Measurements from ENCODE around the gene ANKMY1. TPM values are rescaled to one million over a fixed set of nuclear protein-coding genes. Genes with fewer than 3 reads are reported as not detected.

The ANKMY1 gene
- total RNA-seq, 1 experiment from 2014 or later: 85.7 TPM

DNA sequence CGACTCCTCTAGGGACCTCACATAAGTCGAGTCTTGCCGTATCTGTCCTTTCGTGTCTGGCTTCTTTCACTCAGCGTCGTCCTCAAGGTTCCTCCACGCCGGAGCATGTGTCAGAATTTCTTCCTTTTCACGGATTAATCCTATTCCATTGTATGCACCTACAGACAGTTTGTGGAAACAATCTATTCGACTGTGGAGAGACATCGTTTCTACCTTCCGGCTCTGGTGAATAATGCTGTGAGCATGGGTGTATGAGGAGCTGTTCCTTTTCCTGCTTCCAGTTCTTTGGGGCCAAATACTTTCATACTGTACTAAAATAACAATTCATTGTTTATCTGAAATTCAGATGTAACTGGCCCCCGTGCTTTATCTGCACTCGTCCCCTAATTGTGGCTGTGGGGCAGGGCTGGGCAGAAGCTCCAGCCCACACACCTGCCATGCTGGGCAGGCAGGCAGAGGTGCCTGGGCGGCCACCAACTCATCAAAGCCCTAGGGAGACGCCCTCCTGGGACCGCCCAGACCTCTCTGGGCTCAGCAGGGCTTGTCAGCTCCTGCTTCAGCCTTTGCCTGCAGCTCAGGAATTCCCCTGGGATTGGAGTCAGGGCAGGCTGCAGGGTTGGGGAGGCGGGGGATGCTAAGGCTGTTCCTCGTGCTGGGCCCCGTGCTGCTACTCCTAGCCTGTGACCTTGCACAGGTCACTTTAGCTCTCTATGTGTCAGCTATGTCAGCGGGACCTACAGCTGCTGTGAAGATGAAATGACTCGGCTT, 107.8 kb downstream of the ANKMY1 start:
- CTCF ChIA-PET: interaction anchor here (0.6 kb wide), 1 partner anchor 63 kb away, joined by 3 read pairs; no protein-coding TSS in a partner anchor
- peaks cover 10% of the 10 kb centered on the region; the same call in 1 of the 2 replicates for H3K79me2 ChIP-seq (ENCODE audit: low read depth)
- peak in 1 of 2 experiments; percentile 59 for DNase-seq
- intact Hi-C loops (cut with micrococcal nuclease; ENCODE audit: unreplicated experiment): loop anchor here (10.0 kb wide), 1 partner anchor 385 kb away; no protein-coding TSS in a partner anchor
- no peak overlapping the region for H3K4me3 ChIP-seq
- H2AFZ ChIP-seq: no peak overlapping the region
- H3K9me2 ChIP-seq (ENCODE audit: insufficient read depth): no peaks in the 10 kb centered on the region
- peaks cover 16% of the 10 kb centered on the region for H3K4me1 ChIP-seq (replicated peaks; ENCODE audit: insufficient read depth)
- no peaks in the 10 kb centered on the region for H3K9me3 ChIP-seq (ENCODE audit: insufficient read depth, low read depth)
- peaks cover 28% of the 10 kb centered on the region for H4K20me1 ChIP-seq (ENCODE audit: insufficient read depth)
- no peak overlapping the region for H3K27ac ChIP-seq
- POLR2A ChIA-PET (ENCODE audit: unreplicated experiment): interaction anchor here (0.6 kb wide), 2 partner anchors 11 to 301 kb away, joined by 3 to 4 read pairs; no protein-coding TSS in a partner anchor
- no TSS peak for BruUV-seq (replicated peaks)
- H3K4me2 ChIP-seq: no peak overlapping the region
- H3F3A ChIP-seq (ENCODE audit: insufficient read depth, low read depth): peaks cover 36% of the 10 kb centered on the region; the same call in 1 of the 2 replicates
- TF ChIP-seq, protein P1, sequence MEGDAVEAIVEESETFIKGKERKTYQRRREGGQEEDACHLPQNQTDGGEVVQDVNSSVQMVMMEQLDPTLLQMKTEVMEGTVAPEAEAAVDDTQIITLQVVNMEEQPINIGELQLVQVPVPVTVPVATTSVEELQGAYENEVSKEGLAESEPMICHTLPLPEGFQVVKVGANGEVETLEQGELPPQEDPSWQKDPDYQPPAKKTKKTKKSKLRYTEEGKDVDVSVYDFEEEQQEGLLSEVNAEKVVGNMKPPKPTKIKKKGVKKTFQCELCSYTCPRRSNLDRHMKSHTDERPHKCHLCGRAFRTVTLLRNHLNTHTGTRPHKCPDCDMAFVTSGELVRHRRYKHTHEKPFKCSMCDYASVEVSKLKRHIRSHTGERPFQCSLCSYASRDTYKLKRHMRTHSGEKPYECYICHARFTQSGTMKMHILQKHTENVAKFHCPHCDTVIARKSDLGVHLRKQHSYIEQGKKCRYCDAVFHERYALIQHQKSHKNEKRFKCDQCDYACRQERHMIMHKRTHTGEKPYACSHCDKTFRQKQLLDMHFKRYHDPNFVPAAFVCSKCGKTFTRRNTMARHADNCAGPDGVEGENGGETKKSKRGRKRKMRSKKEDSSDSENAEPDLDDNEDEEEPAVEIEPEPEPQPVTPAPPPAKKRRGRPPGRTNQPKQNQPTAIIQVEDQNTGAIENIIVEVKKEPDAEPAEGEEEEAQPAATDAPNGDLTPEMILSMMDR (conservative IDR thresholded peaks at IDR 0.05): no peak
- TF ChIP-seq EZH2 (IDR thresholded peaks at IDR 0.05; ENCODE audit: low read depth): no peak
- no peaks in the 10 kb centered on the region for H3K36me3 ChIP-seq (ENCODE audit: low read depth)
- no peaks in the 10 kb centered on the region for H3K27me3 ChIP-seq (ENCODE audit: insufficient read depth, low read depth)

DNA sequence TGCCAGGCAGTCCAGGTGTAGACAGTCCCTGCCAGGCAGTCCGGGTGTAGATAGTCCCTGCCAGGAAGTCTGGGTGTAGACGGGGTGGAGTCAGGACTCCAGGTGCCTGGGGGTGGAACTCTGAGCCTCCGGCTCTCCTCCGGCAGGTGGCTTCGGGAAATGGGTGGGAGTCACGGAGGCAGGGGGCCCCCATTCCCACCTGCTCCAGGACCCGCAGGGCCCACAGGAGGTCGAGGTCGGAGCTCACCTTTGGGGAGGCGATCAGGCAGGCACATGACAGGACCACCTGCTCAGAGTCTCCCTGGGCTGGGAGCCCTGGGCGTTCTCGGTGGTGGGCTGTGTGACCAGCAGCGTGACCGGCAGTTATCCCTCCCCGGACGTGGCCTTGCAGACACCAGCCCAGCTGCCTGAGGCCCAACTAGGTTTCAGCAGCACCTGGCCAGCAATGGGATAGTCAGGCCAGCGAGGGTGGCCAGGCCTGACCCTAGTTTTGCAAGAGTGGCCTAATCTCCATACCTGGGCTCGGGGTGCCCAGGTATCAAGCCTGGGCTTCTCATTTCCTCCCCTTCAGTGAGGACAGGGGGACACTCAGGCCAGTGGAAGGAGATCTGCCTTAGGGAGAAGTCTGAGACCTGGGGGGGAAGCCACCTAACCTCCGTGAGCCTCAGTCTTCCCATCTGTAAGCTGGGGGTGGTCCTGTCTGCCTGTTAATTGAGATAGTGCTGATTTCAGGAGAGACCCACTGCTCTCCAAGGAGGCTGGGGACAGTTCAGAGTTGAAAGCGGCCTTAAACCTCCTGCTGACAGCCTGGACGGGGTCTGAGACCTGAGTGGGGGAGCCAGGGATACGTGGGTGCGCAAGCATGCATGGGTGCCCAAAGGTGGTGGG, 109.2 kb downstream of the ANKMY1 start:
- H3F3A ChIP-seq (ENCODE audit: insufficient read depth, low read depth): peaks cover 25% of the 10 kb centered on the region; the same call in 1 of the 2 replicates
- H3K4me3 ChIP-seq: no peak overlapping the region
- H3K4me2 ChIP-seq: no peak overlapping the region
- H3K9me3 ChIP-seq (ENCODE audit: insufficient read depth, low read depth): no peaks in the 10 kb centered on the region
- no peaks in the 10 kb centered on the region for H3K79me2 ChIP-seq (ENCODE audit: low read depth)
- H4K20me1 ChIP-seq (ENCODE audit: insufficient read depth): peaks cover 19% of the 10 kb centered on the region
- no peak for DNase-seq
- intact Hi-C loops (cut with micrococcal nuclease; ENCODE audit: unreplicated experiment): no loop called here
- no peaks in the 10 kb centered on the region for H3K36me3 ChIP-seq (ENCODE audit: low read depth)
- no peaks in the 10 kb centered on the region for H3K27me3 ChIP-seq (ENCODE audit: insufficient read depth, low read depth)
- ChIA-PET POLR2A (ENCODE audit: unreplicated experiment) (no interaction called here), CTCF (no interaction called here)
- H3K4me1 ChIP-seq (replicated peaks; ENCODE audit: insufficient read depth): peaks cover 12% of the 10 kb centered on the region
- H3K9me2 ChIP-seq (ENCODE audit: insufficient read depth): no peaks in the 10 kb centered on the region
- no TSS peak for BruUV-seq (replicated peaks)
- TF ChIP-seq, protein P1 (conservative IDR thresholded peaks at IDR 0.05): no peak
- no peak for TF ChIP-seq EZH2 (IDR thresholded peaks at IDR 0.05; ENCODE audit: low read depth)
- no peak overlapping the region for H2AFZ ChIP-seq
- no peak overlapping the region for H3K27ac ChIP-seq

DNA sequence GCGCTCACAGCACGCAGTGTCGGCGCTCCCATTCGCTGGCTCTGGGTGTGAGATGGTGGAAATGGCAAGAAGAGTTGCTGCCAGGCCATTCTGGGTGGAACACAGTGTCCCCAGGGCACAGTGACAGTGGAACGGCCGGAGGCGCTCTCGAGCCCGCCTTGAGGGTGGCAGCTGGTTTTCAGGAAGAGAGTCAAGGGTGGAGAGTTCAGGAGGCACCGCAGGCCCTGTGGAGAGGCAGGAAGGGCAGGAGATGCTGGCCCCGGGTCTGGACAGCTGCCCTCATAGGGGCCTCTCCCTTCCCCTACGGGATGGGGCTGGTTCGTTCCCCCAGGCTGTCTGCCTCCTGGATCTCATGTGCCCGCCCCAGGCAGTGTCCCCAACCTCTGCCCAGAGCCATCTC, 109.9 kb downstream of the ANKMY1 start:
- Histone ChIP-seq H3K36me3 (ENCODE audit: low read depth) (no peaks in the 10 kb centered on the region), H4K20me1 (ENCODE audit: insufficient read depth) (peaks cover 19% of the 10 kb centered on the region), H3K4me2 (no peak overlapping the region), H2AFZ (no peak overlapping the region), H3K27me3 (ENCODE audit: insufficient read depth, low read depth) (no peaks in the 10 kb centered on the region), H3K4me1 (replicated peaks; ENCODE audit: insufficient read depth) (peaks cover 14% of the 10 kb centered on the region), H3K9me3 (ENCODE audit: insufficient read depth, low read depth) (no peaks in the 10 kb centered on the region), H3F3A (ENCODE audit: insufficient read depth, low read depth) (peaks cover 25% of the 10 kb centered on the region; the same call in 1 of the 2 replicates), H3K4me3 (no peak overlapping the region), H3K27ac (no peak overlapping the region), H3K9me2 (ENCODE audit: insufficient read depth) (no peaks in the 10 kb centered on the region), H3K79me2 (ENCODE audit: low read depth) (no peaks in the 10 kb centered on the region)
- ChIA-PET CTCF (no interaction called here), POLR2A (ENCODE audit: unreplicated experiment) (no interaction called here)
- intact Hi-C loops (cut with micrococcal nuclease; ENCODE audit: unreplicated experiment): no loop called here
- TF ChIP-seq, protein P1 (conservative IDR thresholded peaks at IDR 0.05): no peak
- TF ChIP-seq EZH2 (IDR thresholded peaks at IDR 0.05; ENCODE audit: low read depth): no peak
- DNase-seq: no peak
- BruUV-seq (replicated peaks): no TSS peak
